Fibroblast of mammary gland (primary cell): ENCODE measurements around the gene HS1BP3.

Experiments used
- DNase-seq: peaks from one replicate; pipeline ENCODE4 v3.0.0-alpha.2; 2010; ENCODE audit warnings: low read depth
- H3K4me3 ChIP-seq: 2 replicates; pipeline ENCODE4 v1.5.1; 2011; ENCODE audit warnings: low read depth, mild to moderate bottlenecking, low read length, moderate library complexity; ENCODE audit not compliant: control insufficient read depth
- CTCF ChIP-seq: conservative IDR thresholded peaks from 2 replicates; pipeline ENCODE4 v1.5.1; 2011; ENCODE audit warnings: low read depth, low read length, inconsistent platforms; ENCODE audit not compliant: control insufficient read depth, insufficient read depth

HS1BP3 gene

GRCh38 chr2:20585710-20586594, 64.9 kb downstream of the HS1BP3 start:
- DNase-seq = no peak
- no peak for TF ChIP-seq CTCF
- H3K4me3 ChIP-seq = no peak overlapping the region

- no peak for DNase-seq
- H3K4me3 ChIP-seq = no peak overlapping the region
- TF ChIP-seq CTCF = no peak
Observed at GRCh38 chr2:20585359-20585709, 65.6 kb downstream of the HS1BP3 start.

GRCh38 chr2:20584399-20585358, 66.2 kb downstream of the HS1BP3 start:
- H3K4me3 ChIP-seq = no peak overlapping the region
- TF ChIP-seq CTCF = no peak
- DNase-seq = peak; percentile 96

GRCh38 chr2:20584045-20584398, 66.9 kb downstream of the HS1BP3 start:
- no peak for DNase-seq
- no peak for TF ChIP-seq CTCF
- H3K4me3 ChIP-seq = no peak overlapping the region

GRCh38 chr2:20583425-20583881, 67.4 kb downstream of the HS1BP3 start:
- no peak for TF ChIP-seq CTCF
- DNase-seq = no peak
- no peak overlapping the region for H3K4me3 ChIP-seq

GRCh38 chr2:20582600-20583221, 68.2 kb downstream of the HS1BP3 start:
- no peak for DNase-seq
- H3K4me3 ChIP-seq = no peak overlapping the region
- TF ChIP-seq CTCF = no peak
